Measurements from ENCODE around the gene CCNQ.

DNA sequence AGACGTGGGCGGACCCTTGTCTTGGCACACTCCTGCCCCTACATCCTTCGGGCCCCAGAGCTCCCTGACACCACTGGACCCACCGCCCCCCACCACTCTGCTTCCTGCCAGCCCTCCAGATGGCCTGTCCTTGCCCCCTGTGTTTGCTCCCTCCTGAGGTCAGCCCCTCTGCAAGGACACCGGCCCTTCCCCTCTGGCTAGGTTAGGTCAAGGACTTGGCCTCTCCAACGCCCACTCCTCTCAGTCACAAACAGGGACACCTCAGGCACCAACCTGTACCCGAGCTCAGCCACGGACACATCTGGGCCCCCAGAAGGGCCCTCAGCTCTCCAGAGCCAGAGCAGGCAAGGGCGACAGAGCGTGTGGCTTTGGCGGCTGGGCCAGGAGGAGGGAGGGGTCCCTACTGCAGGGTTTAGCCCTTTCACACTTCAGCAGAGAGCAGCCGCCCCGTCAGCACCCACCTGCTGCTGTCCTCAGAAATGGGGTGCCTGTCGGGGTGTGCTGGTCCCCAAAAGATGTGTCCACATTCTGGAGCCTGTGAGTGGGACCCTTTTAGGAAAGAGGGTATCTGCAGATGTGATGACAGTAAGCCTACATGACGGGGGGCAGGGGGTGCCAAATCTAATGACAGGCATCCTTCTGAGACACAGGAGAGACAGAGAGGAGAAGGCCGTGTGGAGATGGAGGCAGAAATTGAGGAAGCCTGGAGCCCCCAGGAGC is 24.5 kb upstream of the CCNQ start:
- TF ChIP-seq, protein P1, sequence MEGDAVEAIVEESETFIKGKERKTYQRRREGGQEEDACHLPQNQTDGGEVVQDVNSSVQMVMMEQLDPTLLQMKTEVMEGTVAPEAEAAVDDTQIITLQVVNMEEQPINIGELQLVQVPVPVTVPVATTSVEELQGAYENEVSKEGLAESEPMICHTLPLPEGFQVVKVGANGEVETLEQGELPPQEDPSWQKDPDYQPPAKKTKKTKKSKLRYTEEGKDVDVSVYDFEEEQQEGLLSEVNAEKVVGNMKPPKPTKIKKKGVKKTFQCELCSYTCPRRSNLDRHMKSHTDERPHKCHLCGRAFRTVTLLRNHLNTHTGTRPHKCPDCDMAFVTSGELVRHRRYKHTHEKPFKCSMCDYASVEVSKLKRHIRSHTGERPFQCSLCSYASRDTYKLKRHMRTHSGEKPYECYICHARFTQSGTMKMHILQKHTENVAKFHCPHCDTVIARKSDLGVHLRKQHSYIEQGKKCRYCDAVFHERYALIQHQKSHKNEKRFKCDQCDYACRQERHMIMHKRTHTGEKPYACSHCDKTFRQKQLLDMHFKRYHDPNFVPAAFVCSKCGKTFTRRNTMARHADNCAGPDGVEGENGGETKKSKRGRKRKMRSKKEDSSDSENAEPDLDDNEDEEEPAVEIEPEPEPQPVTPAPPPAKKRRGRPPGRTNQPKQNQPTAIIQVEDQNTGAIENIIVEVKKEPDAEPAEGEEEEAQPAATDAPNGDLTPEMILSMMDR (IDR thresholded peaks at IDR 0.05; ENCODE audit: low read depth, low read length, missing input control): no peak
- TF ChIP-seq, protein P2, sequence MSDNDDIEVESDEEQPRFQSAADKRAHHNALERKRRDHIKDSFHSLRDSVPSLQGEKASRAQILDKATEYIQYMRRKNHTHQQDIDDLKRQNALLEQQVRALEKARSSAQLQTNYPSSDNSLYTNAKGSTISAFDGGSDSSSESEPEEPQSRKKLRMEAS (IDR thresholded peaks at IDR 0.05): no peak
- TF ChIP-seq, protein P3, sequence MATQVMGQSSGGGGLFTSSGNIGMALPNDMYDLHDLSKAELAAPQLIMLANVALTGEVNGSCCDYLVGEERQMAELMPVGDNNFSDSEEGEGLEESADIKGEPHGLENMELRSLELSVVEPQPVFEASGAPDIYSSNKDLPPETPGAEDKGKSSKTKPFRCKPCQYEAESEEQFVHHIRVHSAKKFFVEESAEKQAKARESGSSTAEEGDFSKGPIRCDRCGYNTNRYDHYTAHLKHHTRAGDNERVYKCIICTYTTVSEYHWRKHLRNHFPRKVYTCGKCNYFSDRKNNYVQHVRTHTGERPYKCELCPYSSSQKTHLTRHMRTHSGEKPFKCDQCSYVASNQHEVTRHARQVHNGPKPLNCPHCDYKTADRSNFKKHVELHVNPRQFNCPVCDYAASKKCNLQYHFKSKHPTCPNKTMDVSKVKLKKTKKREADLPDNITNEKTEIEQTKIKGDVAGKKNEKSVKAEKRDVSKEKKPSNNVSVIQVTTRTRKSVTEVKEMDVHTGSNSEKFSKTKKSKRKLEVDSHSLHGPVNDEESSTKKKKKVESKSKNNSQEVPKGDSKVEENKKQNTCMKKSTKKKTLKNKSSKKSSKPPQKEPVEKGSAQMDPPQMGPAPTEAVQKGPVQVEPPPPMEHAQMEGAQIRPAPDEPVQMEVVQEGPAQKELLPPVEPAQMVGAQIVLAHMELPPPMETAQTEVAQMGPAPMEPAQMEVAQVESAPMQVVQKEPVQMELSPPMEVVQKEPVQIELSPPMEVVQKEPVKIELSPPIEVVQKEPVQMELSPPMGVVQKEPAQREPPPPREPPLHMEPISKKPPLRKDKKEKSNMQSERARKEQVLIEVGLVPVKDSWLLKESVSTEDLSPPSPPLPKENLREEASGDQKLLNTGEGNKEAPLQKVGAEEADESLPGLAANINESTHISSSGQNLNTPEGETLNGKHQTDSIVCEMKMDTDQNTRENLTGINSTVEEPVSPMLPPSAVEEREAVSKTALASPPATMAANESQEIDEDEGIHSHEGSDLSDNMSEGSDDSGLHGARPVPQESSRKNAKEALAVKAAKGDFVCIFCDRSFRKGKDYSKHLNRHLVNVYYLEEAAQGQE (IDR thresholded peaks at IDR 0.05): no peak
- TF ChIP-seq YY1 (IDR thresholded peaks at IDR 0.05) (no peak), EGR1 (IDR thresholded peaks at IDR 0.05; ENCODE audit: low read depth in 2 of 2) (no peak), GABPA (IDR thresholded peaks at IDR 0.05 in 1 of 2, conservative IDR thresholded peaks at IDR 0.05 in 1 of 2) (no peak), FOXA2 (IDR thresholded peaks at IDR 0.05) (no peak)
- TF ChIP-seq, protein P4, sequence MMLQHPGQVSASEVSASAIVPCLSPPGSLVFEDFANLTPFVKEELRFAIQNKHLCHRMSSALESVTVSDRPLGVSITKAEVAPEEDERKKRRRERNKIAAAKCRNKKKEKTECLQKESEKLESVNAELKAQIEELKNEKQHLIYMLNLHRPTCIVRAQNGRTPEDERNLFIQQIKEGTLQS (IDR thresholded peaks at IDR 0.05): no peak

Measured in liver (tissue), 3 donors.